CMK (cell line): ENCODE results near the gene RXRA.
A peak's percentile ranks its signal among the peaks of the same experiment; 100 is the strongest.

Experiments used
- DNase-seq: peaks from one replicate; pipeline ENCODE4 v3.0.0-alpha.2; 2010; ENCODE audit warnings: low read depth

The RXRA gene

DNA sequence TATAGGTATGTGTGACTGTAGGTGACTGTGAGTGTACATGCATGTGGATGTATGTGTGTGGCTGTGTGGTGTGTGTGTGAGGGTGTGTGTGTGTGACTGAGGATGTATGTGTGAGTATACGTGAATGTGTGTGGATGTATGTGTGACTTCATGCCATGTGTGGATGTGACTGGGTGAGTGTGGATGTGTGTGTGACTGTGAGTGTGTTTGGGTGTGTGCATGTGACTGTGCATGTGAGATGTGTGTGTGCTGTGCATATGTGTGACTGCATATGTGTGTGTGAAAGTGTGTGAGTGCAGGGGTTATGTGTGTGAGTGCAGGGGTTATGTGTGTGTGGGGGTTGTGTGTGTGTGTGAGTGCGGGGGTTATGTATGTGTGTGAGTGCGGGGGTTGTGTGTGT lies 42.3 kb downstream of the RXRA start:
- DNase-seq, result no peak

DNA sequence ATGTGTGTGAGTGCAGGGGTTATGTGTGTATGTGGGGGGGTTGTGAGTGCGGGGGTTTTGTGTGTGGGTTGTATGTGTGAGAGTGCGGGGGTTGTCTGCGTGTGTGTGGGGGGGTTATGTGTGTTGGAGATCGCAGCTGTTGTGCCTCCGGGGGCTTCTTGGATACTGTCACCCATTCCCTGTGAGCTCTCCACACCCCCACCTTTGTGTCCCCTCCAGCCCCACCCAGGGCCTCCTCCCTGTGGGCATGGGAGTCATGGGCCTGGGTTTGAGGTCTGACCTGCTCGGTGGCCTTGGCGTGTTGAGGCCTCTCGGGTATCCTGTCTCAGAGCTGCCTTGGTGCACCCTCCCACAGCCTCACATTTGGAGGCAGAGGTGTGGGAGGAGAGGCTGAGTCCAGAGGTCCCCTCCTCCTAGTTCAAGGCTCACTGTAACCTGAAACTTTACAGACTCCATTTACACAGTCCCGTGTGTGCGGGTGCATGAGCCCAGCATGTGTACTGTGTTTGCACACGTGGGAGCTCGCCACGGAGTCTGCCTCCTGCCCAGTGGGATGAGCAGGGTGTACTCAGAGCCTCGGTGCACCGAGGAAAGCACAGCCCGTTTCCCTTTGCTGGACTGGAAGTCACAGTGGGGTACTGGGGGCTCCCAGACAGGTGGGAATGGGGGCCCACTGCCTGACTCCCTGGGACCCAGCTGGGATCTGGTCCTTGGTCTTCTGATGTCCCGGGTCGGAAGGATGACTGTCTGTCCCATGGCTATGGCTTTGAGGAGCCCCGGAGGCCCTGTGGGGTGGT lies 43.4 kb downstream of the RXRA start:
- DNase-seq, result no peak

GRCh38 chr9:134370213-134370492 lies 43.9 kb downstream of the RXRA start:
- DNase-seq, result no peak

DNA sequence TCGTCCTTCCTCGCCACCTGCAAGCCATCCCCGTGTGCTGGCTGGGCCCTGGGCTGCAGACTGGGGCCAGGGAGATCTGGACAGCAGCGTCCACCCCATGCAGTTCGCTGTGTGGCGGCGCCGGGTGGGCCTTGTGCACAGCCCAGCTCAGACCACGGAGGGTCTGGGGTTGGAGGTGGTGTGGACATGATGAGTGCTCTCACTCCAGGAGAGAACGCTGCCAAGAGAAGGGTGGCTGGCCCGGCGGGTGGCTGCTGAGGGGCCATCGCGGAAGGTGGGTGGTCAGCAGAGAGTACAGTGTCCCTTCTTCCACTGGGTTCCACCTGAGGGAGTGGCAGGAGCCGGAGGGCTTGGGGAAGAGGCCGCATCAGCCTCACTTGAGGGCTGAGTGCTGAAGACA lies 44.4 kb downstream of the RXRA start:
- no peak for DNase-seq

DNA sequence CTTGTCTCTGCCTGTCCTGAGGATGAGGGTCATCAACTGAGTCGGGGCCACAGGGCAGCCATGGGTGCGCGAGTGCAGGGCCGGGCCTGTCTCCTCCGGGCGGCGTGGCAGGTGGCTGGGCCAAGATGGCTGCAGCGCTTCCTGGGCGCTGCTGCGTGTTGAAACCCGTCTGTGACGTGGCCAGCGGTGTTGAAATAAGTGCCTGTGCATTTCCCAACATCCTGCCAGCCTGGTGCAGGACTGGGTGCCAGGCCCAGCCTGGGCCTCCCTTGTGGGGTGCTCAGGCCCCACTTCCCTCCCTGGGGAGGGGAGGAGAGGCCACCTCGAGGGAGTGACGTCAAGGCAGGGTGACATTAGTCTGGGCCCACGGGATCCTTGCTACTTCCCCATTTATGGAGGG lies 45.5 kb downstream of the RXRA start:
- no peak for DNase-seq

DNA sequence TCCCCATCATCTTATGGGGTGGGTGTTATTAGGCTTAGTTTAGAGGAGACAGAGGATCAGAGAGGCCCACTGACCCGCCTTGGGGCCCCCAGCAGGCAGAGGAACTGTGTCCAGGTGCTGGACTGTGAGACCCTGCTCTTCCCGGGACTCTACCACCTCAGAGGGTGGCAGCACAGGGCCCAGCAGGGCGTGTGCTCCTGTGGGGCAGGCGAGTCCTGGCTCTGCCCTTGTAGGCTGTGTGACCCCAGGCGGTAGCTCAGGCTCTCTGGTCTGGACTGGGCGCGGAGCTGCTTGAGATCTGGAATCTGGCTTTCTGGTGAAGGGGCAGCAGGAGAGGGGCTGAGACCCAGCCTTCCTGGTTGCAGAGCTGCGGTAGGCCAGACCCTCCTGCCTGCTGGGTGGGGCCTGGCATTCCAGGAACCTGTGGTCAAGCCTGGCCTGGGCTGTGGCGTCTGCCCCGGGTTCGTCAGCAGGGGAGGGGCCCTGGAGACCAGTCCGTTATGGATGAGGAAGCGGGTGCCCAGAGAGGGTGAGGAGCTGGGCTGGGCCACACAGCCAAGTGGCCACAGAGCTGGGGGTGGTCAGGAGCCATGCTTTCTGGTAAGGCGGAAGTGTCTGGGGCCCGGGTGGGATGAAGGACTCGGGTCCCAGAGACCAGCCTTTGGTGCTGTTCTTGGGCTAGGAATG lies 46.5 kb downstream of the RXRA start:
- DNase-seq, result no peak

- no peak for DNase-seq
These were observed 47.0 kb downstream of the RXRA start for GRCh38 chr9:134373269-134373668.

- no peak for DNase-seq
These were observed 47.7 kb downstream of the RXRA start for GRCh38 chr9:134373953-134374300.

DNA sequence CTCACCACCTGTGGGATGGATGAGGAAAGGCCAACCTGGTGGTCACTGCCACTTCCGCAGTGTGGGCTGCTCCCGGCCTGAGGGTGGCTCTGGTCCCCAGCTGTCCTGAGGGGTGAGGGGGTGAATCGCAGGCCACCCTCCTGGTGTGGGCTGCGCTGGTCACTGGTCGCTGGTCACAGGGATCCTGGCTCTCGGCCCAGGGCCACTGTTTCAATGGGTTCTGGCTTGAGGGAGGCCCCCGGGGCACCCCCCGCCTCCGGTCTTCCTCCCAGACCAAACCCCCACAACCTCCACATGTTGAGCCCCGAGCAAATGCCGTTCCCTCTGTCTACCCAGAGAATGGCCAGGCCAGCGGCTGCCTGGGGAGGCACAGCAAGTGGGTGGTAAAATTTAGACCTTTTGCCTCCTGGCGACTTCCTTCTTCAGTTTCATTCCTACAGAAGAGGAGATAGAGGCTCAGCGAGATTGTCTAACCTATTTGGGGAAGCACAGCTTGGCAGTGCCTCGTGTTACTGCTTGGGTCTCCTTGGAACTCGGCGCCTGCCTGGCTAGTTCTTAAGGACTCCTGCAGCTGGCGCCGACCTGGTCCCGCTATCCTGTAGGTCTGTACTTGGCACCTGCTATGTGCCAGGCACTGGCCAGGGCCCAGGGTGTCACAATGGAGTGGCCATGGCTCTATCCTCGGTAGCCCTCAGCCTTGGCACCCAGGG lies 48.2 kb downstream of the RXRA start:
- DNase-seq, result no peak

GRCh38 chr9:134375011-134375390 lies 48.7 kb downstream of the RXRA start:
- DNase-seq, result no peak

GRCh38 chr9:134375430-134376385 lies 49.5 kb downstream of the RXRA start:
- DNase-seq, result no peak

DNA sequence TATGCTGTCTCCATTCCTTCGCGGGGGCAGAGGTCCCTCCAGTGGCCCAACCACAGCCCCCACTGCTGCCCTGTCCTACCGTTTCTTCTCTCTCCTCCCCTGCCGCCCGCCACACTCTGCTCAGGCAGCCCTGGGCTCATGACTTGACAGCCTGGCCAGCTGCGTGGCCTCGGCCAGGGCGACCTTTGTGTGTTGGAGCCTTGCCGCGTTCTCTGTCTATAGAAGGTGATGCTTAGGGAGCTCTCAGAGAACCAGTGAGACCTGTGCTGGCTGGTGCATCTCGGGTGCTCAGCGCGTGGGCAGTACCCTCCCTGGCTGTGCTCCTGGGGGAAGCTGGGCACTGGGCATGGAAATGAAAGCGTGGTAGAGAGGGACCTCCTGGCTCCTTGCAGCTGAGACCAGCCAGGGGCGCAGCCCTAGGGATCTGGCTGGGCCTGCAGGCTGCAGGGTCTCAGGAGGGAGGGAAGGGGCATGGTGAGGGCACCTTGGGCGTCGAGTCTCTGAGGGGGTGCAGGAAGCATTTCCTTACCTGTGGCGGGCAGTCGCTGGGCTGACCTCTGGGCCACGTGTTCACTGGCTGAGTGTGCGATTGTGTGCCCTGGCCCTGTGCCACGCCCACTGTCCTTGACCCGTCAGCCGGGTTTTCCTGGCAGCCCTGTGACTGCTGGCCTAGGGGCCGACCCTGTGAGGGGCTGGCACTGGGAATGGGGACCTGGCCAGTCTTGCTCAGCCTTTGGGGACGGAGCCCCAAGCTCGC lies 50.3 kb downstream of the RXRA start:
- DNase-seq, result no peak

GRCh38 chr9:134377143-134377484 lies 50.9 kb downstream of the RXRA start:
- no peak for DNase-seq

DNA sequence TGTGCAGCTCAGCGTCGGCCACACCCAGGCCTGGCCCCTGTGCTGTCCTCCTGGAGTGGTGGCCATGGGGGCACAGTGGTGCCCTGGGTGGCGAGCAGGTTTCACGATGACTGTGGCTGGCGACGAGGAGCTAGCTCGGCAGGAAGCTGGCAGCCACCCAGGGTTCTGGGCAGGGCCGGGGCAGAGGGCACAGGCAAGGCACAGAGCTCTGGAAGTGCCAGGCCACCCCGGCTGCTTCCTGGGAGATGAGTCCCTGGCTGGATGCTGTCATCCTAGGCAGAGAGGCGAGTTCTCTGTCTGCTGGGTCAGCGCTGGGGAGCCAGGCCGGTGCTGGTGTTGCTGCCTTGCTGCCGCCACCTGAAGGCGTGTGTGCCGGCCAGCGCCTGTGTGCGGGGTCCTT lies 51.7 kb downstream of the RXRA start:
- DNase-seq, result no peak

- DNase-seq, result no peak
These were observed 52.7 kb downstream of the RXRA start for GRCh38 chr9:134378901-134379338.

- no peak for DNase-seq
These were observed 53.6 kb downstream of the RXRA start for GRCh38 chr9:134379831-134380365.

- DNase-seq, result no peak
These were observed 54.5 kb downstream of the RXRA start for GRCh38 chr9:134380542-134381271.

DNA sequence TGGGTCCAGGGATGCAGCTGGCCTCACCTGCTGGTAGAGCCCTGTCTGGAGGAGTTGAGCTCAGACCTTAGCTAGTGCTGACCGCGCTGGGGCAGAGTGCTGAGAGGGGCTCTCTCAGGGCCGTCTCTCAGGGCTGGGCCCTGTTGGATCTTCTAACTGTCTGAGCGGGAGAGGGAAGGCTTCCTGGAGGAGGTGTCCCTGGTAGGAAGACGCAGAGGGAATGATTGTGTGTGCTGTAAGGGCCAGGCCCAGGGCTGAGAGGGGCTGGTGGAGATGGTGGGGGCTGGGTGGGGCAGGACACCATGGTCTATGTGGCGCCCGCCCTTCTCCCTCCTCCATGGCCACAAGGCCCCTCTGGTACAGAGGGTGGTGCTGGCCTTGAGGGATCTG lies 55.0 kb downstream of the RXRA start:
- DNase-seq, result no peak

DNA sequence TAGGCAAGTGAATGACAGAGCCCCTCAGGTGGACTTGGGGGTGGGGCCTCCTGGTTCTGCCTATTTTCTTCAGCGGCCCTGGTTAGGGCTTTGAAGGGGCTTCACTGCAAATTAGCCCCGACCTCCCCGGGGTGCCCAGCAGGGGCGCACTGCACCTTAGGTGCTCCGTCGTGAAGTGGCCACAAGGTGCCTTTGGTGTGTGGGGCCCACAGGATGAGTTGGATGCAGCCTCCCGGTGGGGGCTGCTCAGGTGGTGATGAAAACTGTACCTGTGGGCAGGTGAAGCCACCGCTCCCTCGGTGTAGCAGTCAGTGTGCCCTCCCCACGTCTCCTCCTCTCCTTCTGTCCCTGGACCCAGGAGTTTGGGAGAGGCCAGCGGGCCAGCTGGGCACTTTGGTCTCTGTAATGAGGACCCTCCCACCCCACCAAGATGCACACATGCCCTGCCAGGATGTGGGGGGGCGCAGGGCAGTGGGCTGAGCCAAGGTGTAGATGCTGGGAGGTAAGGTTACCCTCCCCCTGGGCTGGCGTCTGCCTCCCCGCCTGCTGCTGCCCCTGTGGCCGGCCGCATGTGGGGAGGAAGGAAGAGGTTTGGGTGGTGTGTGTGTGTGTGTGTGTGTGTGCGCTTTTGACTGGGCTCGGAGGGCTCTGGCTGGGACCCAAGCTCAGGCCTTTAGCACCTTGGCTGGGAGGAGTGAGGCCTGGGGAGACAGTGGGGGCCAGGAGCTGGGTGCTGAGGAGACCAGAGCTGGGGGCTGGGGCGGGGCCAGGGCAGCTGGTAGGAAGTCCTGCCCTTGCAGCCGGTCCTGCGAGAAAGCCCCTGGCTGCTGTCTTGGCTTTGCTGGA lies 55.6 kb downstream of the RXRA start:
- peak; percentile 87 for DNase-seq

GRCh38 chr9:134382733-134383132 lies 56.5 kb downstream of the RXRA start:
- no peak for DNase-seq
